HL-60 (cell line): ENCODE results near the gene PARVA.

Source experiments
- GABPA ChIP-seq: IDR thresholded peaks from 2 replicates; pipeline ENCODE4 v1.6.1; 2012; ENCODE audit warnings: low read depth
- POLR2AphosphoS5 ChIP-seq: IDR thresholded peaks from 2 replicates; pipeline ENCODE4 v1.6.1; 2012; ENCODE audit warnings: low read depth
- SPI1 ChIP-seq: IDR thresholded peaks from 2 replicates; pipeline ENCODE4 v1.6.1; 2012; ENCODE audit warnings: low read depth, mild to moderate bottlenecking, borderline replicate concordance
- TF ChIP-seq, protein P1 (sequence below): IDR thresholded peaks from one replicate; pipeline ENCODE4 v1.5.1; 2011; ENCODE audit warnings: low read length, control low read depth, inconsistent platforms; ENCODE audit not compliant: insufficient read depth

DNA sequence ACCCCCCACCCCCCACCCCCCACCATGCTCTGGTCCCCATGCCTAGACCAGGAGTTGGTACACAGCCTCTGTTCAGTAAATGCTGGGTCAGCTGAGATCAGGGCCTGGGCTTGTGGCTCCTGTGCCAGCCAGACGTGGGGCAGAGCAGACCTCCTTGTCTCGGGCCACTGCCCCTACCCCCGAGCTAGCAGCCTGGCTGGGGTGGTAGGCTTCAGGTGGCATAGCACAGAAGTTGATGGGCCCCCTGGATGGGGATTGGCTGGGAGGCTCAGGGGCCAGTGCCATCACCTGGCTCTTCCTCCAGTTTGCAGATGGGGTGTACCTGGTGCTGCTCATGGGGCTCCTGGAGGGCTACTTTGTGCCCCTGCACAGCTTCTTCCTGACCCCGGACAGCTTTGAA is 139.9 kb downstream of the PARVA start:
- TF ChIP-seq, protein P1, sequence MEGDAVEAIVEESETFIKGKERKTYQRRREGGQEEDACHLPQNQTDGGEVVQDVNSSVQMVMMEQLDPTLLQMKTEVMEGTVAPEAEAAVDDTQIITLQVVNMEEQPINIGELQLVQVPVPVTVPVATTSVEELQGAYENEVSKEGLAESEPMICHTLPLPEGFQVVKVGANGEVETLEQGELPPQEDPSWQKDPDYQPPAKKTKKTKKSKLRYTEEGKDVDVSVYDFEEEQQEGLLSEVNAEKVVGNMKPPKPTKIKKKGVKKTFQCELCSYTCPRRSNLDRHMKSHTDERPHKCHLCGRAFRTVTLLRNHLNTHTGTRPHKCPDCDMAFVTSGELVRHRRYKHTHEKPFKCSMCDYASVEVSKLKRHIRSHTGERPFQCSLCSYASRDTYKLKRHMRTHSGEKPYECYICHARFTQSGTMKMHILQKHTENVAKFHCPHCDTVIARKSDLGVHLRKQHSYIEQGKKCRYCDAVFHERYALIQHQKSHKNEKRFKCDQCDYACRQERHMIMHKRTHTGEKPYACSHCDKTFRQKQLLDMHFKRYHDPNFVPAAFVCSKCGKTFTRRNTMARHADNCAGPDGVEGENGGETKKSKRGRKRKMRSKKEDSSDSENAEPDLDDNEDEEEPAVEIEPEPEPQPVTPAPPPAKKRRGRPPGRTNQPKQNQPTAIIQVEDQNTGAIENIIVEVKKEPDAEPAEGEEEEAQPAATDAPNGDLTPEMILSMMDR: no peak
- TF ChIP-seq GABPA (no peak), POLR2AphosphoS5 (no peak), SPI1 (no peak)
